ENCODE results near the gene AK4.
"Not testable (repeated sequence)": the region's sequence is repeated elsewhere in the genome, so short reads cannot be mapped to it uniquely, and the experiment has no call there.

The AK4 gene

GRCh38 chr1:65221638-65222339 is 73.8 kb downstream of the AK4 start:
- DNase-seq: no peak

GRCh38 chr1:65222340-65222940 is 74.4 kb downstream of the AK4 start:
- no peak for DNase-seq

- DNase-seq: no peak
Measured at GRCh38 chr1:65224681-65225091, 76.7 kb downstream of the AK4 start.

- no peak for DNase-seq
Measured at GRCh38 chr1:65225179-65225578, 77.2 kb downstream of the AK4 start.

- DNase-seq: no peak
Measured at GRCh38 chr1:65229201-65229600, 81.2 kb downstream of the AK4 start.

- no peak for DNase-seq
Measured at GRCh38 chr1:65229754-65230339, 81.8 kb downstream of the AK4 start.

GRCh38 chr1:65230731-65231481 is 82.9 kb downstream of the AK4 start:
- peak; percentile 9 for DNase-seq

- no peak for DNase-seq
Measured at GRCh38 chr1:65231718-65232330, 83.8 kb downstream of the AK4 start.

- no peak for DNase-seq
Measured at GRCh38 chr1:65232461-65232990, 84.5 kb downstream of the AK4 start.

- no peak for DNase-seq
Measured at GRCh38 chr1:65233782-65234181, 85.8 kb downstream of the AK4 start.

GRCh38 chr1:65235867-65236805 is 88.1 kb downstream of the AK4 start:
- peak; percentile 63 for DNase-seq

- not testable (repeated sequence) for DNase-seq
Measured at GRCh38 chr1:65237088-65237487, 89.1 kb downstream of the AK4 start.

- DNase-seq: no peak
Measured at GRCh38 chr1:65237503-65237902, 89.5 kb downstream of the AK4 start.

- DNase-seq: no peak
Measured at GRCh38 chr1:65238010-65238409, 90.0 kb downstream of the AK4 start.

- no peak for DNase-seq
Measured at GRCh38 chr1:65243491-65243890, 95.5 kb downstream of the AK4 start.

- DNase-seq: no peak
Measured at GRCh38 chr1:65245295-65245694, 97.3 kb downstream of the AK4 start.

- DNase-seq: no peak
Measured at GRCh38 chr1:65247419-65248359, 99.7 kb downstream of the AK4 start.

GRCh38 chr1:65250826-65251225 is 102.8 kb downstream of the AK4 start:
- no peak for DNase-seq

GRCh38 chr1:65253800-65254319 is 105.9 kb downstream of the AK4 start:
- DNase-seq: no peak

GRCh38 chr1:65254320-65255034 is 106.5 kb downstream of the AK4 start:
- peak; percentile 95 for DNase-seq

Measured in RPMI8226 (cell line).